ENCODE measurements around the gene UBE2J1.

The UBE2J1 gene

DNA sequence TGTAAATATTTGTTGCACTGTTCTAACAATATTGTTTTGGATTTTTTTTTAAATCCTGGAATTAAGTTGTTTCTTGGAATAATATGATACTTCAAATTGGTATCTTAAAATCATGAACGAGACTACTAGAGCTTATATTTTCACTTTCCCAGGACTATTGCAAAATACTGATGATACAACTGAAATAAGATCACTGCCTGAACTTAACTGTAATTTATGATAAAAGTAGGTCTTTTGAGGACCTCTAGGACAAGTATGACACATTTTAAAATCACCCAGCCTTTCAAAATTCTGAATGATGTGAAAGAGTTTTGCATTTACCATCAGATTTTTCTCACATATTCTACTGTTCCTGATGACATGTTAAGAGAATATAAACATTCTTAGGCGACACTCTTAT, 8.6 kb upstream of the UBE2J1 start:
- DNase-seq, result no peak

DNA sequence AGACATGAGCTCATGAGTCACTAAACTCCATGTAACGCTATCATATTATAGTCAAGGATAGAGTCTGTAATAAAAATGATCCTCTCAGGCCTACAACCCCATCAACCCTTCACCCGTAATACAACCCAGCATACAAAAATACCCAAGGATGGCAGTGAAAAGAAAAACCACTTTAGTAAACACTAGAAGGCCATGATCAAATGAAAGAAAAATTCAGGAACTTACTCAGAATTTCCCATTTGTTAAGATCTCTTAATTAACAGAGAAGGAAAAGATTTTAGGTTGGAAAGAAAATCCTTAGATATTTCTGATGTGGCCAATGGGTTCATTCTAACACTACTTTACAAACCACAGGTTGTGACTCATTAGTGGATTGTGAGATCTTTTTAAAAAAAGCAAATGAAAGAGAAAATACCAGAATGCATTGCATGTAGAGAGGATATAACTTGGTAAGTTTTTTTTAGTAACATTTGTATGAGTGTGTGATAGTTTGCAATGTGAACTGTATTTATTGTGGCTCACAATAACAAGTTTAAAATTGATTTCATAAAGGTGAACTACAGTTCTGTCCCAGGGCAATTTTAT, 8.0 kb upstream of the UBE2J1 start:
- no peak for DNase-seq

DNA sequence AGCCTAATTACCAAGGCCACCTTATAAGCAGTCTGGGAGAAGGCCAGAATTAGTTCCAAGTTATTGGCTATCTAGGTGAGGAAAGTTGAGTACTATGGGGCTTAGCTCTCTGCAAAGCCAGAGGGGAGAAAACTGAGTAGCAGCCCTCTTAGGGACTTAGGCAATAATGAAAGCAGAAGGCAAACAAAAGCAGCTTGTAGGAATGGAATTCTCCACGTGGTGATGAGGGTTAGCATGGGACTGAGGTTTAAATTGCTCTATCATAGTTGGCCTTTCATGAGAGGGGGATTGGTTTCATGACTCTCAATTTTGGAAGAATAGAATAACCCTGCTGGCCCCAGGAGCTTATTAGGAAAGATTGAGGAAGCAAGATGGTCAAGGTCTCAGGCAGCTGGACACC, 7.0 kb upstream of the UBE2J1 start:
- DNase-seq, result no peak

DNA sequence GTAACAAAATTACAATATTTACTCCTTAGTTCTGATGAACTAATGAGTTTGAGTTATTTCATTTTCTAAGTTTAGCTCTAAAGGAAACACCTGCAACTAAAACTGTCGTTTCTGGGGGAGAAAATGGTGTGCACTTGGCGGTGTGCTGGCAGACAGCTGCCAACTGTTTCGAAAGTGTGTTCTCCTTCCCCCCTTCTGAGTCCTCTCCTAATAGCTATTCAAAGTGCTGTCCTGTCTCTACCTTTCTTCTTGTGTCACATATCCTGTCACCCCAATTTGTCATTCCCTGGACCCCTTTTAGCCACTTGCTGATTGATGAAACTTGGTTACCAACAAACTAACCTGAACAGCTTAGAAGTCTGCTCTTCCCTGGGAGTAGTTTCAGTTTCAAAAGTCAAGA, 4.9 kb upstream of the UBE2J1 start:
- DNase-seq, result no peak

DNA sequence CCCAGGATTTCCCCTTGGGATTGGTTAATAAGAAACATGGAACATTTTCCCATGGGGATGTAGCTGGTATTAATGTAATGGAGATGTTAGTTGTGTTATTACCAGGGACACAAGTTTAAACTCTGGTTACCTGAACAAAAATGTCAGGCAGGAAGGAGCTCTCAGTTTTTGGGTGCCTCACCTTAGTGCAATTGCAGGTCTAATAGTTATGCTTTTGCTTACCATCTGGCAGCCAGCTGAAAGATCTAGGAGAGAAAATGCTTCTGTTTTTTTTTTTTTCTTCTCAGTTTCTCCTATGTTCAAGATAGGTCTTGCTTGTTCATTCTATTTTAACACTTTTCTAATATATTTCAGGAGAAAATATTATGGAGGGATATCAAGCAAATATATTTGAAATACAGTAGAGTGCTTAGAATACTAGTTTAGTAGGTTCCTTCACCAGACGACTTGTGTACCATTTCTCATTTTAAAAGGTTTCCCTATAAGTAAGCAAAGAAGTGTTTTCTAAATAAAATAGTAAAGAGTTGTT, 4.2 kb upstream of the UBE2J1 start:
- no peak for DNase-seq

DNA sequence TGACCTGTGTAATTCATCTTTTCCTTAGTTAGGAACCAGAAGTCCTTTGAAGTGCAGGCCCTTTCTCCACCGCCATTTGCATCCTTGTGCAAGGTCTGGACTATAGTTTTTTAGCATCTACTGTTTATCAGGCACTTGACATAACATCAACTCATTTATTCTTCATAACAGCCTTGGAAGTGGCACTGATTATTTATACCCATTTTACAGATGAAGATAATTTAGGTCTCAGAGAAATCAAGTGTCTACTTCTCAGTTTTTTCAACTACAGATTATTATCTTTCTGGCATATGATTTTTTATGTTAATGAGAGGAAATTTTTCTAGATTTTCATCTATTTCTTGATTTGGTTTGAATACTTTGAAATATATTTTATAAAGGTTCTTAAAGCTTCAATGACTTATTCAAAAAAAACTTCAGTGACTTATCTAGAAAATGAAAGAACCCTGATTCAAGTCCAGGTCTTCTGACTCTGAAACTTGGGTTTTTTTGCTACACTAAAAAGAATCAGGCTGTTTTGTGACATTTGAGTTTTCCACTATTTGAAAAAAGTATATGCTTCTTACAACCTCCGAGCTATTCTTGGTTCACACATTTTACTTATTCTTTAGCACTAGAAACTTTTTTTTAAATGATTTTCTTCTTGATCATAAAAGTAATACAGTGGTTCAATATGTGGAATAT, 3.1 kb upstream of the UBE2J1 start:
- no peak for DNase-seq

DNA sequence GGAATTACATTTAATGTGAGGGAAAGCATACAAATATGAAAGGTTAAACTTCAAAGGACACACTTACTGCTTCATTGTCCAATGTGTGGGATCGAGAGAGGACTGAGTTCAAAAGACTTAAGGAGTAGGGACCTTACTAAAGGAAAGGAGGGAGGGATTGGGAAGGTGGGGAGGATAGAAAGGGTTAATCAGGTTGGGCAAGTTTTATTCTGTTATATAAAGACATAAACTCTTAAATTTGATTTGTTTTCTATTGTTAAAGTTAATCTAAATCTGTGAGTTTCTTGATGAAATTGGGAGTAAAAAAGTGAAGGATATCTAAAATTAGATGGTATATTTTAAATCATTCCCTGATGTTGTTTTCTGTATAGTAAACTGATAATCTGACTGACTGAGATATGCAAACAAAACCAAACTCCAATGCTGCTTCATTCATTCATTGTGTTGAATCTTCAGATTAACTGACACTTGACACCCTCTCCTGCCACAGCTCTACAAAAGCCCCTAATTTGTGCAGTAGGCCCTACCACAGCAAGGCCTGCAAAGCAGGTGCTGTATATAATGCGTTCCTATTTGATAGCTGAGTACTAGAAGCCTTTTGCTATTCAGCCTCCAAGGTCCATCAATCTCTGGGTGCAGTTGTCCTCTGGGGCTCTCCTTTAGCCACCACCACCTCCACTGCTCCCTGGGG, 1.3 kb upstream of the UBE2J1 start:
- peak; percentile 11 for DNase-seq

DNA sequence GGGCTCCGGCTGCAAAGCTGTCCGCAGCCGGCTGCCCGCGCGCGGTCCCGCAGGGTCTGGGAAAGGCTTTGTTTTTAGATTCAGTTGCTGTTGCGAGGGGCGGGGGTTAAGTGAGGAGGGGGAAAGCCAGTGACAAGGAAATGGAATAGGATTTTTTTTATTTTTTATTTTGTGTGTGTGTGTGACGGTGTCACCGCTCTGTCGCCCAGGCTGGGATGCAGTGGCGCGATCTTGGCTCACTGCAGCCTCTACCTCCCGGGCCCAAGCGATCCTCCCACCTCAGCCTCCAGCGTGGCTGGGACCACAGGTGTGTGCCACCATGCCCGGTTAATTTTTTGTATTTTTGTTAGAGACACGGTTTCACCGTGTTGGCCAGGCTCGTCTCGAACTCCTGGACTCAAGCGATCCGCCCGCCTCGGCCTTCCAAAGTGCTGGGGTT, 615 bp upstream of the UBE2J1 start:
- DNase-seq, result peak; percentile 48

DNA sequence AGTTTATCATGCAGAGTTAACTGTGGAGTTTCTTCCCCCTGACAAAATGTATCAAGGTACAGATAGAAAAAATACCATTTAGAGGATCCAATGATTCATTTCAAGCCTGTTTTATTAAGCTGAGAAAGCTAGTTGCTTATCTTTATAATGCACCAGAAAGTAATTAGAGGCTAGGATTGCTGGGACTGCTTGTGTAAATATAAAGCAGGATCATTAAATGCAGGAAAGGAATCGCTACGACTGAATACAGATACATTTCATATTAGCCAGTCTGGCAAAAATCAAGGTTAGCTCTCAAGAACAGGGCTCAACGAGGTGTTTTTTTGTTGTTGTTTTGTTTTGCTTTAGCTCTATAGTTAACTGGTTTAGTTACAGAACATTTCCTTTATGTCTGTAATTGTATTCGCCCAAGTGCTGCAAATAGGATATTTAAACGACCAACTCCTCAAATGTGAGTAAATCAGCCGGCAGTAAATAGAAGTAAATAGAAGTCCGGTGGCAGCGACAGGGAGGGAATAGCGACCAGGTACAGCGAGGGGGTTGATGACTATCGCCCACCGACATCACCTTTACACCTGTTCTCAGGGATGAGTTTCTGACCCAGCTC, 748 bp downstream of the UBE2J1 start:
- DNase-seq, result peak; percentile 63

DNA sequence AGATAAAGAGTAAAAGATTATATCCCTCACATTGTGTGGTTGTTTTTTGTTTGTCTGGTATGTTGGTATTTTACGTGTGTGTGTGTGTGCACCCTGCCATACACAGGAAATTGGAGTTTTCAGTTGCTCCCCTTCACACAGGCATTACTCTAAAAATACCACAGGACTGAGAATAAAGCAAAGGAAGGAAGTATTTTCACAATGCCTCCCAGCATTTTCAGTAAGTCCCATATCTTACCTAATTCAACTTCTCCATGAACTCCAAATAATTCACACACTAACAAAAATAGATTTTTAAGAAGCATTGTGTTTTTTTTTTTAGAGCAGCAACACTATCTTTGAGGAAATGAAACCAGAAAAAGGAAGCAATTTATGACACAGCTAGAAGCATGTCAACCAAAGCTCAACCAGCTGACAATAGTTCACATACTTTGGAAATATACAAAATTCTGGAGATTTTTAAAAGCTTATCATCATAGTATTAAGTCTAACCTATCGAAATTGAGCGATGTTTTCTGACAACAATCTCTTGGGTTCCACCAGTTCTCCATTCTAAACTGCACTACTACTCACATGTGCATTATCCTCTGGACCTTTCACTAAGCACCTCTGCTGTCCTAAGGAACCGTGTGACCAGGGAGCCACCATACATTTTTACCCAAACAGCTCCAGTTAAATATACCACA, 2.1 kb downstream of the UBE2J1 start:
- DNase-seq, result no peak

DNA sequence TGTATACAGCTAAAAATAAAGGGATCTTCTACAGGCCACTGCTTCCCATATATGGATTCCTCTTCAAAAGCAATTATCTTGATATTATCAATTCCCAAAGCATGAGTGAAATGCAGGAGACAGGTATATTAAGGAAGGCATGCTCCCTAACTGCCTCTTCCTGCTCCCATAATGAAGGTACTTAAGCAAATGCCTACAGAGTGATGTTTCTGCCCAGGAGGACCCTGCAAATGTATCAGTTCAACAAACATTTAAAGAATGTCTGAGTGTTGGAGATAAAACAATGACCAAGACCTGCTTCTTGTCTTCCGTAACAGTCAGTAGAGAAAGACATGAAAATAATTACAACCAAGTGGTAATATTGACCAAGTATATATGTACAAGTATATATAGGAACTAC, 4.2 kb downstream of the UBE2J1 start:
- DNase-seq, result no peak

DNA sequence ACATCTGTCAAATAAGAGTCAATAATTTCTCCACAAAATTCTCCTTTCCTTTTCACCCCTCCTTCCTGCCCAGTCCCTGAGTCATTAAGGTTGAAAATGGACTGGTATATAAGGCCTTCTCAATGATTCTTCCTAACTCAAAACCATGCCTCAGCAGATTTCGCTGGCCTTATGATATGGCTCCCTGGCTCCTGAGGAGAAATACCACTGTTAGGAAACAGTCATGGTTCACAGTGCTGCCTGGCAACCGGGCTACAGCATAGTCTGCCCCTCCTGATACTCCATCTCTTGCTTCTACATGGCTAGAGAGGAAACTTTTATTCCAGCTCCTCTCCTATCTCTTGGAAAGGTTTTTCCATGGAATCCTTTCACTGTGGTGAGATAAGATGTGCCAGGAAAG, 4.7 kb downstream of the UBE2J1 start:
- no peak for DNase-seq

DNA sequence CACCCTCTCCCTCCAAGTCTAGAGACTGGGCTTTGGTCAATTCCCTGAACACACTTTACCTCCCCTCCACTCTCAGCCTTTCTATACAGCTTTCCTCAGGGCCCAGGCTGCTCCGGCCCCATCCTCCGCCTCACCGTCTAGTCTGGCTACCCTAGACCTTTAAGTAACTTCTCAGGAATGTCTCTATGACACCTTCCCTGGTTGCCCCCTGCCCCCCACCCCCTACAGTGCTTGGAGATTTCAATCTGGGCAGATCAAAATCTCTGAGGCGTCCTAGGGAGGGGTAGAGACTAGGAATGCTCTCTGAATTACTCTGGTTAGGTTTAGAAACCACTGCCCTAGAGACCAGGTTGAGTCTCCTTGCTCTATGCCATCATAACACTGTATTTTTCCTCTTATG, 6.1 kb downstream of the UBE2J1 start:
- no peak for DNase-seq

DNA sequence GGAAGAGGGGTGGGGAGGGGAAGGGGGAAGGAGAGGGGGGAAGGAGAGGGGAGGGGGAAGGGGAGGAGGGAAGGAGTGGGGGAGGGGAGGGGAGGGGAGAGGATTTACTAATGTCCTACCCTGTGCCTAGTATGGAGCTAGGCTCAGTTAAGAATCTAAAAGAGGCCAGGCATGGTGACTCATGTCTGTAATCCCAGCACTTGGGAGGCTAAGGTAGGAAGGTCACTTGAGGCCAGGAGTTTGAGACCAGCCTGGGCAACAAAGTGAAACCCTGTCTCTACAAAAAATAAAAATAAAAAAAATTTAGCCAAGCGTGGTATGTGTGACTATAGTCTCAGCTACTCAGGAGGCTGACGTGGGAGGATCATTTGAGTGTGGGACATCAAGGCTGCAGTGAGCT, 13.0 kb downstream of the UBE2J1 start:
- DNase-seq, result no peak

DNA sequence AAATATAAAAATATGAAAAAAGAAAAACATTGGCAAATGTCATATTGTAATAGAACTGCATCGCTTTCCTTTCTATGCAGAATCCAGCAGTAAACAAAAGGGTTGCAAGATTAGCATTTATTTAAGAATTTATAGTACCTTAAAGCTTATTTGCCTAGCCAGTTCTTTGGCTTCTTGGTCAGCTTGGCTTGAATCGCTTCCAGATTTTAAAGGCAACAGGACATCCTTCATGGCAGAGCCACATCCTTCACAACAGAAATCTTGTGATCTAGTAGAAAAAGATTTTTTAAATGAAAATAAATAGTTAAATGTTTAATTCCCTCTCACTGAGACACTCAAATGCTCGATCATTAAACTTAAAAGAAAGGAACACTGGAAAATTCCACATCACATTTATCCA, 17.4 kb downstream of the UBE2J1 start:
- DNase-seq, result no peak

DNA sequence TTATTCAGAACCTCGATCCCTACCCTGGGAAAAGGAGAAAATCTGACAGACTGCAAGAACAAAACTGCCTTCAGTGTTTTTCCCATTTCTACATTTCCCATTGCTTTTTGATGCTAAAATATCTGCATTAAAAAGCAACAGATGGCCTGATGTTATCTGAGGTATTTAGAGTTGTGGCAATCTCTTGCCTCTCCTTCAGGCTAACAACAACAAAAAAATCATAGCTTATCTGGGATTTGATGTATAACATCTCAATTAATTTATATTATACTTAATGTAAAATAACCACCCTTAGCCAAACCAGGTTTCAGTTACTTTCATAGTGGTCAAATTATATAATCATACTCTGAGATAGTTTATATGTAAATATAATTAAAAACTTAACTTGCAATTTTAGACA, 21.6 kb downstream of the UBE2J1 start:
- DNase-seq, result no peak

DNA sequence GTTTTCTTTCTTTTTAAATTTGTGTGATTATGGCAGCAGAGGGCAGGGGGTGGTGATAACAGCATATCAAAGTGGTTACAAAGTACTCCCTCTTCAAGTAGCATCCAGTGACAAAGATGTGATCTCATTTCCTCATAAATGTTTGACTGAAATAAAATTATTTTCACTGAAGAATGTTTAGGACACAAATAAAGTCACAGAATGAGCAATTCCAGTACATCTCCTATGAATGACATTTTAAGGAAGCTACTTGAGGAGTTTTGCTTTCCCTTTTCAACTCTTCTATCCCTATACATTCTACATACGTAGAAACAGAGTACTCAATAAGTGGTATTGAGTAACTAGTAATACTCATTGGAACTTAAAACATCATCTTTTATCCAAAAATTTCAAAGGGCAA, 23.5 kb downstream of the UBE2J1 start:
- DNase-seq, result no peak

DNA sequence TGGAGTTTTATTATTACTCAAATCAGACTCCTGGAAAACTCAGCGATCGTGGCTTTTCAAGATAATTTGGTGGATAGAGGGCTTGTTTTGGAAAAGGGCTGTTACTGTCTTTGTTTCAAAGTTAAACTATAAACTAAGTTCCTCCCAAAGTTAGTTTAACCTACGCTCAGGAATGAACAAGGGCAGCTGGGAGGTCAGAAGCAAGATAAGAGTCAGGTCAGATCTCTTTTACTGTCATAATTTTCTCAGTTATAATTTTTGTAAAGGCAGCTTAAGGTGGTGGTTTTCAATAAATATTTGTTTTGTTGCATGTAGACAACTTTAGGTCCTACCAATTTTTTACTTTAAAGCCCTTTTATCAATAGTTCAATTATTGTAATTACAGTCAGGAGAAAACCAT, 28.2 kb downstream of the UBE2J1 start:
- DNase-seq, result no peak

DNA sequence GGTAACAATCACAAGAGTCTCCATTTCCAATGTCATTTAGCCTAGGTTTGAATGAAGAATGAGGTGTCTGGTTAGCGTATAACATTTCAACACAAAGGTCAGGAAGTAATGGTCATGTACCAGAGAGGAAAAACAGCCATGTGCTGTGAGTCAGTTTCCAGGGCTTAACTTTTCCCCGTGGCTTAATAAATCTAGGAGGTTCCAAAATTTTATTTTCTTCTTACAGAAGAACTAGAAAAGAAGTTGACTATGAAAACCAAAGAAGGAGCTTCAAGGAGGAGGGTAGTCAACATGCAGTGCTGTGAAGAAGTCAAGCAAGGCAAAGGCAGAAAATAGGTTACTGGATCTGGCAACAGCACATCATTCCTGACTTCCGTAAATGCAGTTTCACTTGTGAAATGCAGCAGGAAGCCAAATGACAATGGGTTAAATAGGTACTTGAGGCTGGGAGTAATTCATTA, 29.0 kb downstream of the UBE2J1 start:
- DNase-seq, result no peak

DNA sequence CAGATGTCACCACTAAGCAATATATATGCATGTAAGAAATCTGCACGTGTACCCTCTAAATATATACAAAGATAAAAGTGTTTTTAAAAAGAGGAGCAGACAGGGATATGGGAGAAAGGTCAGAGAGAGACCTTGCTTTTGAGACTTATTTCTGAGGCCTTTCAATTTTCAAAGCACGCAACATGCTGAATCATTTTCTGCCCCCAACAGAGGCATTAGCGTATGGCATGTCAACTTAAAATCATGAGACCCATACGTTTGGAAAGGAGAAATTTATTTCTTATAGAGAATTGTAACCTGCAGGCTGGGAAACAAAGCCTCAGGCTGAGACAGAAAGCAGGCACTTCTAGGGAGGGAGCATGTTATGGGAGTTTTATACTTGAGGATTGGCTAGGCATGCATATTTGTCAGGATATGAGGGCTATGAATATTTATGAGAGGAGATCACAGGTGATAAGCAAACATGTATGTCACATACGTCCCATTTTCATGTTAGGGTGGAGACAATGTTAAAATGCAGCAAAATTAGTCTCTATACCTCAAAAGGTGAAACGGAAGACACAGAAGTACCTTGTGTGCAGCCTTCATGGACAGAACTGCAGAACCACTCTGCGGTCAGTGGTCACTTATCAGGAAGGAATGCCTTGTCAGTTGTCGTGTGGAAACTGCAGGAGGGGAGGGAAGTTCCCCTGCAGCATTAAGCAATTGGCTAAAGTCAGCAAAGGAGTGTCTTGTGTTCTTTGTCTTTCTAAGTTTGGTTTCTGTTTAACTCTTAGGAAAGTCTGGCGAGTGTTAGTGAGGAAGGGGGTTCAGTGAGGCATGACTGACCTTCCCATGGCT, 31.2 kb downstream of the UBE2J1 start:
- no peak for DNase-seq

DNA sequence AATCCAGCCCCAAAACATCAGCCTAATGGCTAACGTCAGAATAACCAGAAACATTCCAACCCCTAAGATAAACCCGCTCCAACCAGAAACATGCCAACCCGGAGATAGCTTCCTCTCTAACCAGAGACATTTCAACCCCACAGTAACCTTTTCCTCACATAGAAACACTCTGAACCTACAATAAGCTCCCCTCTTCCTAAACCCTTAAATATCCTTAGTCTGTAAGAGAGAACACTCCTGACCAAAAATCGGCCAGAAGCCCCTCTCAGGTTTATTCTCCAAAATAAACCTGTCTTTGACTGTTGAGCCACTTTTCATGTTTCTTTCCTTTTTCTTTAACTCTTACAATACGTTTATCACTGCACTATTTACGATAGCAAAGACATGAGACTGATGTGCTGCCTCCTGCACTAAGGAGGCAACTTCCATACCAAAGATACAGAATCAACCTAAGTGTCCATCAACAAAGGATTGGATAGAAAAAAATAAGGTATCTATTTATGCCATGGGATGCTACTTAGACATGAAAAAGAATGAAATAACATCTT, 32.4 kb downstream of the UBE2J1 start:
- no peak for DNase-seq

DNA sequence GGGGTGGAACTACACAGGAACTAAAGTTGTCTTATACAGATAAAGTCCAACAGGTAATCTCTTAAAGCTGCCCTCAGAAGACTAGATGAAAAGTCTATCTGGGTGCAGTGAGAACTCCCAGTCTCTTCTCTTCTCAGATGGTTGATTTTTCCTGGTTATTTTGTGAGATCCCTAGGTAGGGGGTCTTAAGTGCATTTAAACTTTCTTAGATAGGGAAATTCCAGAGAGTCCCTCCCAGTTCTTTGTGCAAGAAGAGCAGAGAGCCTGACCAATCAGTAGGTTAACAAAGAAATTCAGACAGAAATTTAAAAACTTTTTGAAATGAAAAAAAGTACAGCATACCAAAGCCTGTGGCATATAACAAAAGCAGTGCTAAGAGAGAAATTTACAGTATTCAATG, 35.5 kb downstream of the UBE2J1 start:
- DNase-seq, result no peak
